NB4 (cell line): Measurements from ENCODE around the gene NEU1.

ENCODE experiments used
- DNase-seq: peaks from one replicate; pipeline ENCODE4 v3.0.0; 2010; ENCODE audit warnings: low read depth
- H3K4me3 ChIP-seq: one replicate; pipeline ENCODE4 v1.5.1; 2011; ENCODE audit warnings: mild to moderate bottlenecking, low read depth, low read length, moderate library complexity
- MYC ChIP-seq: IDR thresholded peaks from 2 replicates; pipeline ENCODE4 v1.6.1; 2011; ENCODE audit warnings: low read depth, low read length
- POLR2A ChIP-seq: IDR thresholded peaks from 2 replicates; pipeline ENCODE4 v1.6.1; 2011; ENCODE audit warnings: mild to moderate bottlenecking; ENCODE audit not compliant: insufficient read length; ENCODE audit errors: extremely low read depth
- TF ChIP-seq, protein P1 (sequence below): IDR thresholded peaks from one replicate; pipeline ENCODE4 v1.5.1; 2012; ENCODE audit warnings: low read depth, low read length
- TF ChIP-seq, protein P2 (sequence below): IDR thresholded peaks from 2 replicates; pipeline ENCODE4 v1.6.1; 2011; ENCODE audit warnings: low read depth, low read length

The NEU1 gene

DNA sequence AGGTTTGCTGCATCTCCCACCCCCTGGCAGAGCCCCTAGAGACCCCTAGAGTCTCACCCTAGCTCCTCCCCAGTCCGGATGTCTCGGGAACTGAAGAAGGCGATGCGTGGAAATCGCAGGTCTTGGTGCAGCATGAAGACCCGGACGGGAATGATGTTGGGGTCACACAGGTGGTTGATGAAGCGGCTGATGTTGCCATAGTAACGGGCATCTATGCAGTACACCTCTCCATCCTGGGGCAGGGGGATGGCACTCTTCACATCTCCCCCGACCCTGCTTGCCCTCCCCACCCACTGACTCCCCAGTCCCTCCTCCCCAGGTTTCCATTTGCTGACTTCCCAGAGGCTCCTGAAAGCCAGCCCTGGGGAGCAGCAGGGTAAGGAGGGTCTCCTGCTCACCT, 18.0 kb upstream of the NEU1 start:
- no peak for DNase-seq
- H3K4me3 ChIP-seq = no peak overlapping the region
- TF ChIP-seq, protein P1, sequence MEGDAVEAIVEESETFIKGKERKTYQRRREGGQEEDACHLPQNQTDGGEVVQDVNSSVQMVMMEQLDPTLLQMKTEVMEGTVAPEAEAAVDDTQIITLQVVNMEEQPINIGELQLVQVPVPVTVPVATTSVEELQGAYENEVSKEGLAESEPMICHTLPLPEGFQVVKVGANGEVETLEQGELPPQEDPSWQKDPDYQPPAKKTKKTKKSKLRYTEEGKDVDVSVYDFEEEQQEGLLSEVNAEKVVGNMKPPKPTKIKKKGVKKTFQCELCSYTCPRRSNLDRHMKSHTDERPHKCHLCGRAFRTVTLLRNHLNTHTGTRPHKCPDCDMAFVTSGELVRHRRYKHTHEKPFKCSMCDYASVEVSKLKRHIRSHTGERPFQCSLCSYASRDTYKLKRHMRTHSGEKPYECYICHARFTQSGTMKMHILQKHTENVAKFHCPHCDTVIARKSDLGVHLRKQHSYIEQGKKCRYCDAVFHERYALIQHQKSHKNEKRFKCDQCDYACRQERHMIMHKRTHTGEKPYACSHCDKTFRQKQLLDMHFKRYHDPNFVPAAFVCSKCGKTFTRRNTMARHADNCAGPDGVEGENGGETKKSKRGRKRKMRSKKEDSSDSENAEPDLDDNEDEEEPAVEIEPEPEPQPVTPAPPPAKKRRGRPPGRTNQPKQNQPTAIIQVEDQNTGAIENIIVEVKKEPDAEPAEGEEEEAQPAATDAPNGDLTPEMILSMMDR = no peak
- TF ChIP-seq, protein P2, sequence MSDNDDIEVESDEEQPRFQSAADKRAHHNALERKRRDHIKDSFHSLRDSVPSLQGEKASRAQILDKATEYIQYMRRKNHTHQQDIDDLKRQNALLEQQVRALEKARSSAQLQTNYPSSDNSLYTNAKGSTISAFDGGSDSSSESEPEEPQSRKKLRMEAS = no peak
- TF ChIP-seq MYC (no peak), POLR2A (no peak)

DNA sequence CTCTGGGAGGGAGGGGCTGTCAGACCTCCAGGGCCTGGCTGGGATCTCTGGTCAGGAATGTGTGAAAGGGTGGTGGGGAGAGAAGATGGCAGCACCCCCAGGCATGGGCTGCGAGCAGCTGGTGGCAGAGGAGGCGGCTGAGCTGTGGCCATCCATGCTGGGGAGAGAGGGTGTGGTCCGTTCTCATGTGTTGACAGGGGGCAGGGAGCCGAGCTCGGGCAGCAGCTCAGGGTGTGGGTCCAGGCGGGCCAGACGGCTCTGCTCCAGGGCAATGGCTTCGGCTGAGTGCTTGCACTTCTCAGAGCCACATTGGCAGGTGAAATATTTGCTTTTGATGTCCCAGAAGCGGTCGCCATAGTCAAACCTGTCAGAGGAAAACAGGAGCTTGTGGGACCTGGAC, 17.3 kb upstream of the NEU1 start:
- no peak for DNase-seq
- TF ChIP-seq POLR2A (no peak), MYC (no peak)
- TF ChIP-seq, protein P1 = no peak
- TF ChIP-seq, protein P2 = no peak

DNA sequence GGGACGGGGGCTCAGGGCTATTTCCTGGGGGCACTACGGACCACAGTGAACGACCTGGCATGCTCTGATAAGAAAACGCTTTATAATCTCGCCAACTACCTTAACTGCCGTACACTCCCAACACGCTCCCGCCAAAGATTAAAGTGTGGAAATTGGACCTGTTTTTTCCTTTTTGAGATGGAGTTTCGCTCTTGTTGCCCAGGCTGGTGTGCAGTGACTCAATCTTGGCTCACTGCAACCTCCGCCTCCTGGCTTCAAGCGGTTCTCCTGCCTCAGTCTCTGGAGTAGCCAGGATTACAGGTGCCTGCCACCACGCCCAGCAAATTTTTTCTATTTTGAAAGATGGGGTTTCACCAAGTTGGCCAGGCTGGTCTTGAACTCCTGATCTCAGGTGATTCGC, 16.5 kb upstream of the NEU1 start:
- H3K4me3 ChIP-seq = no peak overlapping the region
- TF ChIP-seq MYC (no peak), POLR2A (no peak)
- TF ChIP-seq, protein P1 = no peak
- TF ChIP-seq, protein P2 = no peak
- DNase-seq = no peak

More for the DNA sequence above, 17.3 kb upstream of the NEU1 start:
- H3K4me3 ChIP-seq = no peak overlapping the region

DNA sequence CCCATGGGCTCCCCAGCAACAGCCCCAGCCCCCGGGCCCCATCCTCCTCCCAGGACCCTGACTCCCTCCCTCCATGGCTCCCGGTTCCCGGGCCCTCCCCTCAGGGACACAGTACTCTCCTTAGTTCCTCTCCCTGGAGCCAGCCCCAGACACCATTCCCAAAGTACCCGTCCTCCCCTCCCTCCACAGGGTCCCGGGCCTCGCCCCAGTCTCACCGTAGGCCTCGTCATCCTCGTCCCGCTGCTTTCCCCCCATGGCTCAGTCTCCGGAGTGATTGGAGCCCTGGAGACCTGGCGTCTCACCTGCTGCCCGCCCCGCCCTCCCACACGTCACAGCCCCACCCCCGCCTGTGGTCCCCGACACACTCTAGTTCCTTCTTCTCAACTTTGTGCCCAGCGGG, 16.1 kb upstream of the NEU1 start, which contains the start of gene SLC44A4:
TSS of gene SLC44A4 (minus strand) at position 272 of the 400 bp plus-strand sequence. CDS start at position 255, 17 bp downstream.
- TF ChIP-seq, protein P1 = no peak
- no peak for TF ChIP-seq POLR2A
- TF ChIP-seq, protein P2 = no peak
- TF ChIP-seq MYC = no peak
- no peak within 1 kb of the TSS for H3K4me3 ChIP-seq
- no peak for DNase-seq

DNA sequence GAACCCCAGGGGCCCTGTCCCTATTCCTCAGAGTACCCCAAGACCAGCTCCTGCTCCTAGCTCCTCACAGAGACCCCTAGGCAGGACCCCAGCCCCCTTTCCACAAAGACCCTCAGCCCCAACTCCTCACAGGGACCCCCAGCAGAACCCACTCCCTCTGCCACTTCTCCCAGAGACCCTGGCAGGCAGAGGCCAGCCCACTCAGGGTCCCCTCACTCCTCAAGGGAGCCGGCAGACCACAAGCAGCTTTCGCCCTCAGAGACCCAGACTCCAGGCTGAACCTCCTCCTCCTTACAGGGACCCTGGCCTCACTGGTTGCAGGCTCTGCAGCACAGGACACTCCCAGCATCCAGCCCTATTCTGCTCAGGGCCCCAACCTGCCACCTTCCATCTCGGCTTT, 15.6 kb upstream of the NEU1 start:
- no peak for DNase-seq
- no peak overlapping the region for H3K4me3 ChIP-seq
- no peak for TF ChIP-seq MYC
- TF ChIP-seq POLR2A = no peak
- TF ChIP-seq, protein P2 = no peak
- TF ChIP-seq, protein P1 = no peak
